ENCODE results near the gene EFCAB11.
"Not testable (repeated sequence)": the region's sequence is repeated elsewhere in the genome, so short reads cannot be mapped to it uniquely, and the experiment has no call there.

Gene EFCAB11

DNA sequence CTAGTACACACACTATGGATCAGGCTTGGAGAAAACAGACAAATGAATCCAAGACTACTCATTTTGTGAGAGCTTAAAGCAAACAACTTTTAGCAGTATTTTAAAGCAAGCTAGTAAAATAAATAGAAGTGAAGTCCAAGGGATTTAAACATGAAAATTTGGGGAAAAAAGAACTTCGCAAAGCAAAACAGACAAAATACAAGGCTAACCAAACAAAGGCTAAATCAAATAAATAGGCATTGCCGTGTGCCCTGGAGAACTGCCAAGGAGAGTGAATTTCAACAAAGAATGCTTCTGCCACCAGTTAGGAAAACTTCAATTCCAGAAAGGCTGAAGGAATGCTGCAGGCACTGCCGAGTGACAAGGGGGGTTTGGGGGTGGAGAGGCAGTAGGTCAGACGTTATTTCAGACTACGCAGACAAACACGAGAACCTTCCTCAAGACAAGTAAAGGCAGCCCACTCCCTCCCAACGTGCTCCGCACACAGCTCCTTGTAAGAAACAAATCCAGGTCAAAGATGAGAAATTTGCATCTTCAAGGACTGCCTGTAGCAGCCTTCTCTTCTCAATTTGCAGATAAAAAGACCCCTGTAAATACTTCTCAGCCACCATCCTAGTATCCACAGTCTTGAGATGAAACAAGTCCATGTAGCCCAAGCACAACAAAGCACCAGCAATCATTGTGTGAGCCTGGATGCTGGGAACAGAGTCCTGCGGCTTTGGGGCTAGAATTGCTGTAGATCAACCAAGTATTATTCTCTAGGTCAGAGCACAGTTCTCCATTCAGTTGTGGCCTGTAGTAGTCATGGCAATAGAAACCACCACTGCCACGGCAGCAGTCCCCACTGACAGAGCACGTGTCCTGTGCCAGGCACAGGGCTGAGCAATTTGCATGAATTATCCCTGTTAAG is 43.3 kb downstream of the EFCAB11 start:
- no peak for DNase-seq (ENCODE audit: low read depth)

GRCh38 chr14:89910691-89911009 is 43.9 kb downstream of the EFCAB11 start:
- DNase-seq (ENCODE audit: low read depth): no peak

- DNase-seq (ENCODE audit: low read depth): no peak
Observed at GRCh38 chr14:89909586-89909985, 44.9 kb downstream of the EFCAB11 start.

GRCh38 chr14:89908712-89909450 is 45.6 kb downstream of the EFCAB11 start:
- DNase-seq (ENCODE audit: low read depth): no peak

GRCh38 chr14:89907655-89908054 is 46.9 kb downstream of the EFCAB11 start:
- DNase-seq (ENCODE audit: low read depth): no peak

- no peak for DNase-seq (ENCODE audit: low read depth)
Observed at GRCh38 chr14:89906000-89906399, 48.5 kb downstream of the EFCAB11 start.

DNA sequence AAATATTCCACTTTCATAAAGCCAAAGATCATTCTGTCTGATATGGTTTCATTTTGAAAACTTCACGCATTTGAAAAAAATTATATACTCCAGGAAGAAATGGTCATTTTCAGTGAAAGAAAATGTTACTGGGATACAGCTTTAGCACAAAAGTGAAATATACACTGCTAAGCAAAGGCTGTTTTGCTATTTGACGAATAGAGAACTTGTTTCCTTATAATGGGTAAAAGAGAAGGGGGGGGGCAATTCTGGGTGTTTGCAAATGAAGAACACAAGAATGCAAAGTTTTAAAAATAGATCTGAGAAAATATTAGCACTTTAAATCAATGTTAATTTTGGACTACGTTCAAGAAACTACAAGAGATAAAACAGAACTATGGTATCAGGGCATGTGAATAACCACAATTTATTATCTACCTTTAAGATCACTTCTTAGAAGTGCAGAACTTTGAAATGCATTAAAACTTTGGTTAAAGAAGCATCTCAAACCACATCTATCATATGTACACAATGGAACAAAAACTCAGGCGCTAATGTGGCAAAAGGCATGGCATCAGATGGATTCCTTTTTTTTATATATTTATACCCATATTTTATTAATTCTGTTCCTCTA is 51.1 kb downstream of the EFCAB11 start:
- DNase-seq (ENCODE audit: low read depth): no peak

DNA sequence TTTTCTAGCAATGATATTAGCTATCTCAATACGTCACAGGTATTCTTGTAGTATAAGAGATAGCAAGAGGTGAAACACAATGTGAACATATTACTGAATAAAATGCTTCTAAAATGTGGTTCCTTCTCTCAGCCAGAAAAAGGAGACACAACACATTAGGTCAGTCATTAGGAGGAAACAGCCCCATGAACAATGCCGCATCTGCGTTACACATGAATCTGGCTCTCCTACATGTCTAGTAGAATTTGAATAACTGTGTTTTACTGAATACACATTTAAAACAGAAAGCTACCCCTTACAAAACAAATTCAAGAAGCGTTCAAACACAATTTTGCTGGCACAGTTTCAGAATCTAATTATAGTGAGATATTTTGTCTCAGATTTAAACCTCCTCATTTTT is 51.6 kb downstream of the EFCAB11 start:
- no peak for DNase-seq (ENCODE audit: low read depth)

DNA sequence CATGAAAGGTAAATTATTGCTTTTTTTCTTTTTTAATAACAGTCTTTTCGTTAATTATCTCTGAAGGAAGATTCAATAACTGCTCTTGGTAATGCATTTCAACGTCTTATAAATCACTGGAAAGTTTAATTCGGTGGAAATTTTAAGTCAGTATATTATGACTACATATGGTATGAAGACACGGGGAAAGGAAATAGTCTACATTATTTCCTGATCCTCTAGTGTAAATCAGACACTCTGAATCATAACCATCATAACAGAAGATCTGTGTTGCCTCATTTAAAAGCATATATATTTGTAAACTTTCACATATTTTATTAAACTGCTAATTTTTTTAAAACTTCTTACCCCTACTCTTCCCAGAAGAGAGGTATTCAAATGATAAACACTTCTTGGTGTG is 53.7 kb downstream of the EFCAB11 start:
- no peak for DNase-seq (ENCODE audit: low read depth)

- DNase-seq (ENCODE audit: low read depth): no peak
Observed at GRCh38 chr14:89899917-89900663, 54.4 kb downstream of the EFCAB11 start.

GRCh38 chr14:89899291-89899690 is 55.2 kb downstream of the EFCAB11 start:
- no peak for DNase-seq (ENCODE audit: low read depth)

GRCh38 chr14:89893388-89893787 is 61.1 kb downstream of the EFCAB11 start:
- DNase-seq (ENCODE audit: low read depth): not testable (repeated sequence)

DNA sequence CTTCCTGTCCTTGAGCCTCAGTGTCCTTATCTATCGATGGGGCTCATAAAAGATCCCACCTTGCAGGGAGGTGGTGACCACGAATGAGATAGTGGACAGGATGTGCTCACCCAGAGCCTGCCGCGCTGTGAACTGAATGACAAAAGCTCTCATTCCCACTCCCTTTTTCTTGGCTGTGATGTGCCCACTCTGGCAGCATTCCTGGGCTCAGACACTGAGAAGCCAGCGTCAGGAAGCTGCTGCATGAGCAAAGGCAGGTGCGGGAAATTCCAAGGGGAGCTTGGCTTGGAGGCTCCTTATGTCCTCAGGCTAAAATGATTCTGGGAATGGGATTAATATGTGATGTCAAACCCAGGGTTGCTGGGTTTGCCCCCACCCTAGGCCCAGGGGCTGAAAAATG is 61.6 kb downstream of the EFCAB11 start:
- DNase-seq (ENCODE audit: low read depth): no peak

GRCh38 chr14:89891721-89892120 is 62.8 kb downstream of the EFCAB11 start:
- DNase-seq (ENCODE audit: low read depth): not testable (repeated sequence)

- DNase-seq (ENCODE audit: low read depth): no peak
Observed at GRCh38 chr14:89891055-89891454, 63.5 kb downstream of the EFCAB11 start.

DNA sequence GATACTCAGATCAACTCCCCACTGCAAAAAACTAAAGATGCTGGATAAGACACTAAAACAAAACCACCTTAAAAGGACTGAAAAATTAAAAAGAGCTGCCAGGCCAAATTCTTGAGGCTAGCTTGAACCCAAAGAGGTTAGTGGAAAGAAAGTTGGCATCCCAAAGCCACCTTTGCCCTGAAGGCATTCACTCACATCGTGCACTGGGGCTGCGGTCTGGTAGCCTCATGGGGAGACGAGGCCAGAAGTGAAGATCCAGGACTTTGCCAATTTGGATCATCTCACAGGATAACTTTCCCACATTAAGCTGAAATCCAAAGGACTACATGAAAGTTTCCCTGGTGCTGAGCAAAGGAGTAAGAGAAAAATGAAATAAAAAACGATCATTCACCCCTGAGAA is 63.9 kb downstream of the EFCAB11 start:
- DNase-seq (ENCODE audit: low read depth): no peak

DNA sequence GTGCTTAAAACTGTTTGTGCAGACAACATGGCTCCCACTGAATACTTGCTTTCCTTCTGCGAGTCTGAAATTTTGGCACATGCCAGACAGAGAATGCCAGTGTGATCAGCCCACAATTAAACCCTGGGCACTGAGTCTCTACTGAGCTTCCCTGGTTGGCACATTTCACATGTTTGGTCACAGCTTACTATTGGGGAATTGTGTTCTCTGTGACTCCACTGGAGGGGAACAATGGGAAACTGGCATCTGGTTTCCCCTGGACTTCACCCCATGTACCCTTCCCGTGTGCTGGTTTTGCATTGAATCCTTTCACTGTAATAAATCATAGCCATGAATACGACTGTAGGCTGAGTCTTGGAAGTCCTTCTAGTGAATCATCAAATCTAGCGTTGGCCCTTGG is 64.9 kb downstream of the EFCAB11 start:
- DNase-seq (ENCODE audit: low read depth): no peak

- DNase-seq (ENCODE audit: low read depth): no peak
Observed at GRCh38 chr14:89884761-89885160, 69.8 kb downstream of the EFCAB11 start.

DNA sequence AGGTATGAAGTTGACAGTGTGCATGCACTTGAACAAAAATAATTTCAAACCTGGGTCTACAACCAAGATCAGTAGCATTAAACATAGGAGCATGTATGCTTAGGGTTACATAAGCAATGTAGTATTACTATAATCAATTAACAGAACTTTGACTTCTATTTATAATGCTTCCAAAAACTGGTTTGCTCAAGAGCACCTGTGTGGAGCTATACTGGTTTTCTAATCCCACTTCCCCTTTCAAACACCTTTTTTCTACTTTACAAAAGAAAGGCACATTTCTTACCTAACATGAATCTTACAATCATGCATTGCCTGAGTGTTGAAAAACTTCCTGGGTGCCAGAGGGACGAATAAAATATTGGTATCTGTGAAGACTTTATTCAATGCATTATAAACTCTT is 72.7 kb downstream of the EFCAB11 start:
- no peak for DNase-seq (ENCODE audit: low read depth)

- DNase-seq (ENCODE audit: low read depth): not testable (repeated sequence)
Observed at GRCh38 chr14:89874091-89874490, 80.4 kb downstream of the EFCAB11 start.

GRCh38 chr14:89870316-89870715 is 84.2 kb downstream of the EFCAB11 start:
- no peak for DNase-seq (ENCODE audit: low read depth)

DNA sequence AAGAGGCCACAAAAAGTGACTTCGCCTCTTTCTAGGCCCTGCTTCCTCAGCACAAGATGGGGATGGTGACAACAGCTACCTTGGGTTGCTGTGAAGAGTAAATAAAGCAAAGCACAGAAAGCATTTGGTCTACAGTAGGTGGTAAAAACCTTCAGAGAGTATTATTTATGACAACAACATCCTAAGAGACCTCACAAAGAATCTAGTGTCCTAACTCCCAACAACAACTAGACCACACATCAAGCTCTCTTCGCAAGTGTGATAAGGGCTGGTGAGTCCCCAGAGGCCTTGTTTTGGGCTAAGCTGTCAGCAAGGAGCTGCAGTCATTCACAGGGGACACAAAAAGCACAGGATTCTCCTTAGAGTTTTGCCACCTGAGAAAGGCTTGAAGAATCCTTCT is 84.9 kb downstream of the EFCAB11 start:
- DNase-seq (ENCODE audit: low read depth): no peak
